ENCODE measurements around the gene CASP7. TPM values are rescaled to one million over a fixed set of nuclear protein-coding genes. Genes with fewer than 3 reads are reported as not detected.

The CASP7 gene
- total and polyA plus RNA-seq, 8 donors = 34.0 to 50.5 (median 43.7) TPM

- ATAC-seq (no peak), DNase-seq (no peak)
- intact Hi-C loops (cut with DNase I) = no loop called here
- no peaks in the 10 kb centered on the region for H3K9me3 ChIP-seq
- H3K36me3 ChIP-seq = no peaks in the 10 kb centered on the region
- no peak overlapping the region for H3K4me3 ChIP-seq
- no peak overlapping the region for H3K27ac ChIP-seq
- H3K27me3 ChIP-seq = no peaks in the 10 kb centered on the region
- H3K4me1 ChIP-seq = peaks cover 0 to 10% of the 10 kb centered on the region in 2 donors
- no peak for TF ChIP-seq CTCF (IDR thresholded peaks at IDR 0.05)
These were observed 59.3 kb downstream of the CASP7 start for GRCh38 chr10:113739031-113739430.

- intact Hi-C loops (cut with DNase I) = no loop called here
- no peak for TF ChIP-seq CTCF (IDR thresholded peaks at IDR 0.05)
- no peak for ATAC-seq
These were observed 59.9 kb downstream of the CASP7 start for GRCh38 chr10:113739577-113739976.

GRCh38 chr10:113740850-113741249 lies 61.1 kb downstream of the CASP7 start:
- peak in 1 of 4 donors; percentile 51 for DNase-seq
- intact Hi-C loops (cut with DNase I) = no loop called here

More at GRCh38 chr10:113739577-113739976, 59.9 kb downstream of the CASP7 start:
- Histone ChIP-seq H3K36me3 (no peaks in the 10 kb centered on the region), H3K27ac (no peak overlapping the region), H3K4me3 (no peak overlapping the region), H3K27me3 (no peaks in the 10 kb centered on the region), H3K9me3 (no peaks in the 10 kb centered on the region), H3K4me1 (peaks cover 0 to 10% of the 10 kb centered on the region in 2 donors)
- DNase-seq = no peak

GRCh38 chr10:113742466-113742865 lies 62.8 kb downstream of the CASP7 start:
- H3K27me3 ChIP-seq = no peaks in the 10 kb centered on the region
- TF ChIP-seq CTCF (IDR thresholded peaks at IDR 0.05) = no peak
- no peak for DNase-seq
- no peak overlapping the region for H3K4me3 ChIP-seq
- intact Hi-C loops (cut with DNase I) = no loop called here
- H3K36me3 ChIP-seq = no peaks in the 10 kb centered on the region
- no peak overlapping the region for H3K27ac ChIP-seq
- no peaks in the 10 kb centered on the region for H3K9me3 ChIP-seq
- ATAC-seq = no peak
- peaks cover 0 to 5% of the 10 kb centered on the region in 2 donors for H3K4me1 ChIP-seq

More at GRCh38 chr10:113740850-113741249, 61.1 kb downstream of the CASP7 start:
- TF ChIP-seq CTCF (IDR thresholded peaks at IDR 0.05) = no peak
- Histone ChIP-seq H3K27ac (no peak overlapping the region), H3K36me3 (no peaks in the 10 kb centered on the region), H3K4me1 (peaks cover 0 to 6% of the 10 kb centered on the region in 2 donors), H3K9me3 (no peaks in the 10 kb centered on the region), H3K27me3 (no peaks in the 10 kb centered on the region), H3K4me3 (no peak overlapping the region)
- peak; percentile 60 for ATAC-seq

GRCh38 chr10:113743594-113743993 lies 63.9 kb downstream of the CASP7 start:
- no peaks in the 10 kb centered on the region for H3K27me3 ChIP-seq
- H3K4me1 ChIP-seq = peaks cover 0 to 5% of the 10 kb centered on the region in 2 donors
- H3K36me3 ChIP-seq = no peaks in the 10 kb centered on the region
- H3K9me3 ChIP-seq = no peaks in the 10 kb centered on the region
- H3K27ac ChIP-seq = no peak overlapping the region
- DNase-seq = no peak
- intact Hi-C loops (cut with DNase I) = no loop called here
- H3K4me3 ChIP-seq = no peak overlapping the region
- TF ChIP-seq CTCF (IDR thresholded peaks at IDR 0.05) = no peak
- ATAC-seq = no peak

Measured in left lung (tissue), 10 donors.